CD4-positive, alpha-beta T cell treated with Interleukin-10 for 1 hour (primary cell): Measurements from ENCODE around the gene ERCC6.
A peak's percentile ranks its signal among the peaks of the same experiment; 100 is the strongest.

ENCODE experiments used
- DNase-seq: peaks from one replicate; pipeline ENCODE4 v3.0.0-alpha.2; 2020

ERCC6 gene

GRCh38 chr10:49538381-49539319, at the start of gene ERCC6:
Gene ERCC6, minus strand, starts transcription at chr10:49539121.
- DNase-seq: peak; percentile 96

GRCh38 chr10:49587981-49588380, 49.1 kb upstream of the ERCC6 start:
- DNase-seq: no peak

- no peak for DNase-seq
Measured at GRCh38 chr10:49585387-49585786, 46.5 kb upstream of the ERCC6 start.

DNA sequence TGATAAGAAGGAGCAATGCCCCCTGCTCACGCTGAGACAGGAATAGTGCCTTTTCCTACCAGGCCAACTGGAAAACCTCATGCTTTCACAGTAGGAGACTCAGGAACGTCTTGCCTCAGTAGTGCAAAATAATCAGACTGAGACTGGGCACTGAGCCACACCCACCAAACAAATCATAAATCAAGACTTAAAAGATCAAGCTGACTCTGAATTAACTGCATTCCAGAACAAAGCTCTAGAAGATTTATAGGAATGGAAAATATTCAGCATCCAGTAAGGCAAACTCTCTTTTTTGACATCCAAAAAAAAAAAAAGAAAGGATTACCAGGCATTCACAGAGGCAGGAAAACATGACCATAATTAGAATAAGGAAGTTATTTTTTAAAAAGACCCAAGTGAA, 40.7 kb upstream of the ERCC6 start:
- DNase-seq: no peak

GRCh38 chr10:49578392-49578791, 39.5 kb upstream of the ERCC6 start:
- DNase-seq: no peak

DNA sequence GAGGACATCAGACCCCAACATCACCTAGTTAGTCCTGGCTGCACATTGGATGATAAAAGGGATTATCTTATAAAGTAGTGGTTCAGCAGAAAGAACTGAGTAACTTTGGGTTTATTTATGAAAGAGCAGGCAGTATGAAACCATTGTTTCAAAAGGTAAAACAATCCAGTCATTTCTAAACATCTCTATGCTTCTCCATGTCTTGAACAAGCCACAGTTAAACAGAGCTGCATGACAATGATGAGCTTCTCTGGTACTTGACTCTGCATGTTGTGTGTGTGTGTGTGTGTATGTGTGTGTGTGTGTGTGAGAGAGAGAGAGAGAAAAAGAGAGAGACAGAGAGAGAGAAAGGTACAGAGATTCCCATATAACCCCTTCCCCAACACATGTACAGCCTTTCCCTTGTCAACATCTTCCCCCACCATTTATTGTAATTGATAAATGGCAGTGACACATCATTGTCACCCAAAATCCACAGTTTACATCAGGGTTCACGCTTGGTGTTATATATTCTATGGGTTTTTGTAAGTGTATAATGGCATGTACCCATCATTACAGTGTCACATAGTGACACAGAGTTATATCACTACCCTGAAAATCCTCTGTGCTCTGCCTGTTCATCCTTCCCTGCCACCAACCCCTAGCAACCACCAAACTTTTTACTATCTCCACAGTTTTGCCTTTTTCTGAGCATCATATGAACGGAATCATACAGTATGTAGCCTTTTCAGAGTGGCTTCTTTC, 38.4 kb upstream of the ERCC6 start:
- DNase-seq: no peak

GRCh38 chr10:49575489-49576072, 36.7 kb upstream of the ERCC6 start:
- no peak for DNase-seq

GRCh38 chr10:49572594-49573114, 33.7 kb upstream of the ERCC6 start:
- DNase-seq: no peak

- DNase-seq: no peak
Measured at GRCh38 chr10:49571388-49571787, 32.5 kb upstream of the ERCC6 start.

- no peak for DNase-seq
Measured at GRCh38 chr10:49569031-49569631, 30.2 kb upstream of the ERCC6 start.

- DNase-seq: no peak
Measured at GRCh38 chr10:49568235-49568634, 29.3 kb upstream of the ERCC6 start.

GRCh38 chr10:49567810-49568209, 28.9 kb upstream of the ERCC6 start:
- no peak for DNase-seq

- DNase-seq: no peak
Measured at GRCh38 chr10:49564461-49565009, 25.6 kb upstream of the ERCC6 start.

DNA sequence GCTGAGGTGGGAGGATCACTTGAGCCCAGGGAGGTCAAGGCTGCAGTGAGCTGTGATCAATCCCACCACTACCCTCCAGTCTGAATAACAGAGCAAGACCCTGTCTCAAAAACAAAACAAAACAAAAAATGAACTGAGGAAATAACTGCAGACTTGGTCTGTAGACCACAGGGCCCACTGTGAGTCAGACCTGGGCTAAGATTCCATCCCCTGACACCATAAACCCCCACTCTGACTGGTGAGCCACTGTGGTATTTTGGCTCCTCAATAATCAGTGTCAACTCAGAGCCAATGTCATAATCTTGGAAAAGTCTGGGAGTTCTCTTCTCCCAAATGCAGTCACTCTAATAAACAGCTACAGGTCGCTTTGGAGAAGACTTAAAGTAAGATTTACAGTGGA, 24.0 kb upstream of the ERCC6 start:
- DNase-seq: no peak

DNA sequence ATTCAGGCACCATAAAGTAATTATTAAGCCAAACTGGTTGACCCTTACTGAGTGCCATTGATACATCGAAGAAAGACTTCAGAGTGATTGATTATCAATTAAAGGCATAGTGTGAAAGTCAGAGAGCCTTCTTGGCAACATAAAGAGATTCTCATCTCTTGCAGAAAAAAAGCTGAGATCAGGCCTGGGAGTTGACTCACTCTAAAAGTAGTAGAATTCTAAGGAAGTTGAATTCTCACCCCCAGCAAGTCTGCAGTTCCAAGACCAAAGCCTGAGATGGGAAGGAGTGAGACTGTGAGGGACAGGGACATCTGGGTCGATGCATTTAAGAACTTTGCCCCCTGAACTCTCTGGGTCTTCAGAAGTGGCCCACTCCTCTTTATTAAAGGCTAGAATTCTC, 21.6 kb upstream of the ERCC6 start:
- DNase-seq: no peak

DNA sequence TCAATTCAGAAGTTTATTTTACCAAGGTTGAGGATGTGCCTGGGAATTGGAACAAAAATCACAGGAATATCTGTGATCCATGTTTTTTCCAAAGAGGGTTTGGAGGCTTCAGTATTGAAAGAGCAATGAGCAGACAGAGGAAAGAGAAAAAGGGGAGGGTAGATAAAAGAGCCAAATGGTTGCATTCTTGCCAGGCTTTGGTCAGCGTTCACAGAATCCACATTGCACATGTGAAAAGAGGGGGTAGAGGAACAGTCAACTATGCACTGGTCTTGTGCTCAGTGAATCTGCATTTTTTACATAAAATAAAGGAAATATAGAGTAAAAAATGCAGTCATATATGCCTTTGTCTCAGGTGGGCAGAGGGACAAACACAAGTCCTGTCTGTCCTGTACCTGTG, 20.6 kb upstream of the ERCC6 start:
- no peak for DNase-seq

- DNase-seq: no peak
Measured at GRCh38 chr10:49558190-49558589, 19.3 kb upstream of the ERCC6 start.

GRCh38 chr10:49557681-49558080, 18.8 kb upstream of the ERCC6 start:
- DNase-seq: no peak

DNA sequence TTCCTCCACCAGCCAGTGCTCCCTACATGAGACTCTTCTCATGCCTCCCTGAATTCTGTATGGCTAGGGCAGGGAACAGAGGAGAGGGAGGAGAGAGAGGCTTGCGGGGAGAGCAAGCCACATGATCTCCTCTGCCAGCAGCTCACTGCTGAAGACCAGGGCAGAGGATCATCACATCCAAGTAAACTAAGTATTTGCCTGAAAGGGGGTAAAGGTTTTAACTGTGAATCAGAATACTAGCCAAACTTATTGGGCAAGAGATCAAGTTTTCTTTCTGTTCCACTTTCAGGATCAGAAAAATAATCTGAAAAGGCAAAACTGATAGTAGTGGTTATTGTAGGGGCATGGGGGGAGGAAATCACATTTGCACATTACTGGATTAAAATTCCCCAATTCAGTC, 17.8 kb upstream of the ERCC6 start:
- DNase-seq: no peak

GRCh38 chr10:49552277-49552676, 13.4 kb upstream of the ERCC6 start:
- DNase-seq: no peak

GRCh38 chr10:49550563-49550962, 11.6 kb upstream of the ERCC6 start:
- no peak for DNase-seq

DNA sequence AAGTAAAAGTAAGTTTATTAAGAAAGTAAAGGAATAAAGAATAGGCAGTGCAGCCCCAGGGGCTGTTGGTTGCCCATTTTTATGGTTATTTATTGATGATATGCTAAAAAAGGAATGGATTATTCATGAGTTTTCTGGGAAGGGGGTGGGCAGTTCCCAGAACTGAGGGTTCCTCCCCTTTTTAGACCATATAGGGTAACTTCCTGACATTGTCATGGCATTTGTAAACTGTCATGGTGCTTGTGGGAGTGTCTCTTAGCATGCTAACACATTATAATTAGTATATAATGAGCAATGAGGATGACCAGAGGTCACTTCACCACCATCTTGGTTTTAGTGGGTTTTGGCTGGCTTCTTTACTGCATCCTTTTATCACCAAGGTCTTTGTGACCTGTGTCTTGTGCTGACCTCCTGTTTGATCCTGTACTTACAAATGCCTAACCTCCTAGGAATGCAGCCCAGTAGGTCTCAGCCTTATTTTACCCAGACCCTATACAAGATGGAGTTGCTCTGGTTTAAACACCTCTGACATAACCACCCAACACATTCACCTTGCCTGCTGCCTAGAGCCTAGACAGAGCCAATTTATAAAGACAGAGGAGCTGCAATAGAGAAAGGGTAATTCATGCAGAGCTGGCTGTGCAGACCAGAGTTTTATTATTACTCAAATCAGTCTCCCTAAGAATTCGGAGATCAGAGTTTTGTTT, 10.9 kb upstream of the ERCC6 start:
- DNase-seq: no peak
